Right lobe of liver (tissue), 4 donors: ENCODE results near the gene LSP1.

Experiments used
- CTCF ChIP-seq, 4 donors: fragments of 200-600 bp in 3 of 4; fragments of 450-650 bp in 1 of 4; IDR thresholded peaks; one replicate each; pipeline versions ENCODE4 v1.5.1 to v1.8.0; 2016 to 2022; ENCODE audit warnings: antibody characterized with exemption in 4 of 4, mild to moderate bottlenecking in 2 of 4
- POLR2A ChIP-seq: fragments of 450-650 bp; IDR thresholded peaks from one replicate; pipeline ENCODE4 v1.6.1; 2017; ENCODE audit warnings: antibody characterized with exemption, mild to moderate bottlenecking
- donor health status: DM: no; HTN: no; CAD: no.
- donor health status: DM: no; HTN: no; CAD: no.
- donor health status: DM: no; HTN: yes; CAD: no.

GRCh38 chr11:1924646-1925372 lies 71.9 kb downstream of the LSP1 start:
- TF ChIP-seq CTCF (IDR thresholded peaks at IDR 0.05) (no peak), POLR2A (no peak)
